Fibroblast of lung (primary cell): Measurements from ENCODE around the gene MYBPH. TPM values are rescaled to one million over a fixed set of nuclear protein-coding genes. Genes with fewer than 3 reads are reported as not detected.

Experiments
- DNase-seq, 2 donors: peaks; one replicate each; pipeline versions ENCODE4 v3.0.0 to v3.0.0-alpha.2; 2010; ENCODE audit warnings: low read depth in 2 of 2
- H2AFZ ChIP-seq: 2 replicates; pipeline ENCODE4 v1.5.1; 2012; ENCODE audit warnings: low read length, control low read depth, inconsistent platforms
- H3K27ac ChIP-seq: 2 replicates; pipeline ENCODE4 v1.5.1; 2011; ENCODE audit warnings: low read length, control low read depth; ENCODE audit not compliant: insufficient read depth
- H3K27me3 ChIP-seq: 2 replicates; pipeline ENCODE4 v1.5.1; 2011; ENCODE audit warnings: mild to moderate bottlenecking, low read length; ENCODE audit not compliant: control insufficient read depth, insufficient read depth
- H3K36me3 ChIP-seq: 2 replicates; pipeline ENCODE4 v1.5.1; 2011; ENCODE audit warnings: low read length; ENCODE audit not compliant: control insufficient read depth, insufficient read depth
- H3K4me1 ChIP-seq: 2 replicates; pipeline ENCODE4 v1.5.1; 2011; ENCODE audit warnings: low read length; ENCODE audit not compliant: control insufficient read depth, insufficient read depth; ENCODE audit errors: extremely low read depth
- H3K4me2 ChIP-seq: 2 replicates; pipeline ENCODE4 v1.5.1; 2011; ENCODE audit warnings: low read length, control low read depth; ENCODE audit not compliant: insufficient read depth; ENCODE audit errors: extremely low read depth
- H3K4me3 ChIP-seq, 4 experiments: fragments of 200-600 bp in 1 of 4; sonication (generic) in 1 of 4; replicated peaks in 1 of 4; 2 replicates each; pipeline ENCODE4 v1.5.1; 2011 to 2016; ENCODE audit warnings: low read length in 4 of 4, low read depth in 3 of 4, mild to moderate bottlenecking in 3 of 4, control low read depth in 2 of 4, inconsistent platforms in 1 of 4, mixed read lengths in 1 of 4; ENCODE audit not compliant: insufficient read depth in 1 of 4; ENCODE audit errors: control extremely low read depth in 1 of 4
- H3K79me2 ChIP-seq: 2 replicates; pipeline ENCODE4 v1.5.1; 2012; ENCODE audit warnings: mild to moderate bottlenecking, low read length, inconsistent platforms; ENCODE audit not compliant: control insufficient read depth, insufficient read depth
- H3K9ac ChIP-seq: 2 replicates; pipeline ENCODE4 v1.5.1; 2011; ENCODE audit warnings: mild to moderate bottlenecking, low read length, control low read depth; ENCODE audit not compliant: insufficient read depth
- H3K9me3 ChIP-seq: 2 replicates; pipeline ENCODE4 v1.5.1; 2012; ENCODE audit warnings: low read depth, low read length; ENCODE audit not compliant: control insufficient read depth, insufficient read depth
- H4K20me1 ChIP-seq: 2 replicates; pipeline ENCODE4 v1.5.1; 2011; ENCODE audit warnings: low read length; ENCODE audit not compliant: control insufficient read depth, insufficient read depth; ENCODE audit errors: extremely low read depth
- EZH2 ChIP-seq: IDR thresholded peaks from 2 replicates; pipeline ENCODE4 v1.5.1; 2012; ENCODE audit warnings: low read length, control low read depth, mild to moderate bottlenecking; ENCODE audit errors: missing control alignments
- polyA plus RNA-seq, 2 donors: library from polyadenylated mRNA; depleted of rRNA in 1 of 2; stranded (reverse) in 1 of 2; unstranded in 1 of 2; fragments of >200 nt; gene quantifications; 2 replicates each; pipeline ENCODE4 v1.2.1, GENCODE V29; 2011 to 2012; ENCODE audit warnings: missing spikeins in 1 of 2
- total RNA-seq: library from RNA; depleted of rRNA; stranded (reverse); fragments of >200 nt; gene quantifications from 2 replicates; pipeline ENCODE4 v1.2.1, GENCODE V29; 2014
- TF ChIP-seq, protein P1 (sequence below), 2 donors: IDR thresholded peaks in 1 of 2; conservative IDR thresholded peaks in 1 of 2; 1 replicate in 1 of 2; 2 replicates in 1 of 2; pipeline ENCODE4 v1.5.1; 2011 to 2012; ENCODE audit warnings: low read length in 2 of 2, control low read depth in 1 of 2, inconsistent platforms in 1 of 2, low read depth in 1 of 2, mild to moderate bottlenecking in 1 of 2

The MYBPH gene
- total and polyA plus RNA-seq, 2 donors (not counting 1 experiment from before 2014, with no cell fraction given), result 0.17 to 5.5 TPM

GRCh38 chr1:203146042-203146369, 29.6 kb downstream of the MYBPH start:
- H3K27ac ChIP-seq, result no peak overlapping the region
- H3K36me3 ChIP-seq, result no peaks in the 10 kb centered on the region
- no peak overlapping the region for H3K4me3 ChIP-seq
- DNase-seq, result no peak
- no peak overlapping the region for H2AFZ ChIP-seq
- H3K27me3 ChIP-seq, result no peaks in the 10 kb centered on the region
- no peaks in the 10 kb centered on the region for H4K20me1 ChIP-seq
- H3K4me2 ChIP-seq, result no peak overlapping the region
- H3K9ac ChIP-seq, result no peak overlapping the region
- H3K4me1 ChIP-seq, result peaks cover 3% of the 10 kb centered on the region
- H3K79me2 ChIP-seq, result no peaks in the 10 kb centered on the region
- no peaks in the 10 kb centered on the region for H3K9me3 ChIP-seq
- TF ChIP-seq, protein P1, sequence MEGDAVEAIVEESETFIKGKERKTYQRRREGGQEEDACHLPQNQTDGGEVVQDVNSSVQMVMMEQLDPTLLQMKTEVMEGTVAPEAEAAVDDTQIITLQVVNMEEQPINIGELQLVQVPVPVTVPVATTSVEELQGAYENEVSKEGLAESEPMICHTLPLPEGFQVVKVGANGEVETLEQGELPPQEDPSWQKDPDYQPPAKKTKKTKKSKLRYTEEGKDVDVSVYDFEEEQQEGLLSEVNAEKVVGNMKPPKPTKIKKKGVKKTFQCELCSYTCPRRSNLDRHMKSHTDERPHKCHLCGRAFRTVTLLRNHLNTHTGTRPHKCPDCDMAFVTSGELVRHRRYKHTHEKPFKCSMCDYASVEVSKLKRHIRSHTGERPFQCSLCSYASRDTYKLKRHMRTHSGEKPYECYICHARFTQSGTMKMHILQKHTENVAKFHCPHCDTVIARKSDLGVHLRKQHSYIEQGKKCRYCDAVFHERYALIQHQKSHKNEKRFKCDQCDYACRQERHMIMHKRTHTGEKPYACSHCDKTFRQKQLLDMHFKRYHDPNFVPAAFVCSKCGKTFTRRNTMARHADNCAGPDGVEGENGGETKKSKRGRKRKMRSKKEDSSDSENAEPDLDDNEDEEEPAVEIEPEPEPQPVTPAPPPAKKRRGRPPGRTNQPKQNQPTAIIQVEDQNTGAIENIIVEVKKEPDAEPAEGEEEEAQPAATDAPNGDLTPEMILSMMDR (conservative IDR thresholded peaks at IDR 0.05 in 1 of 2, IDR thresholded peaks at IDR 0.05 in 1 of 2; ENCODE audit: low read depth in 1 of 2, low read length in 2 of 2), result no peak
- TF ChIP-seq EZH2, result no peak

DNA sequence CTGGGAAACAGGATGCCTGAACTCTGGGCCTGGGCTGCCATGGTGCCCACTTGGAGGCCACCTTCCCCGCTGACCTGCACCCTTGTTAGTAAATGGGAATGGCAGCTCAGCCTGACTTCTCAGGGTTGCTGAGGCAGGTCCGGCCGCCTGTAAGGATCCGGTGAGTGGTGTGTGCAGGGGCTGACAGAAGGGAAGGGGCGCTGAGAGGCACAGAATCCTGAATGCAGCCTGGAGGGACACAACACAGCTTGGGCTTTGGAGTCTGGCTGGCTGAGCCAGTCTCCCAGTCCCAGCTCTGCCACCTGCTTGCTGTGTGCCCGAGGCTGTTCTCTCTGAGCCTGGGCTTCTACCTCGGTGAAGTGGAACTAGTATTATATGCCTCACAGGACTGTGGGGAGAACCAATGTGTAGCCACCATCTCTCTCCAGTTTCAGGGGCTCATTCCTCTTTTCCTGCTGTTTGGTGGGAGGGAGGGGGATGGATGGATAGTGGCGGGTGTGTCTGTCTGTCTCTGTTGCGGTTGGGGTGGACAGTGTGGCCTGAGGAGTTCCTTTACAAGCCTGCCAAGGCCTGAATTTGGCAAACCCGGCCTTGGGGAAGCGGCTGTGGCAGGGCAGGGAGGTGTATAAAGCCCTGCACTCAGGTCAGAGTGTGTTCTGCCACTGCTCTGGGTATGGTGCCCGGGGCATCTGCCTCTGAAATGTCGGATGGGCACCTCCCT, 30.1 kb downstream of the MYBPH start:
- DNase-seq, result no peak
- Histone ChIP-seq H3K79me2 (no peaks in the 10 kb centered on the region), H3K9me3 (no peaks in the 10 kb centered on the region), H2AFZ (no peak overlapping the region), H3K4me1 (peaks cover 3% of the 10 kb centered on the region), H3K27ac (no peak overlapping the region), H3K36me3 (no peaks in the 10 kb centered on the region), H3K27me3 (no peaks in the 10 kb centered on the region), H3K9ac (no peak overlapping the region), H4K20me1 (no peaks in the 10 kb centered on the region), H3K4me2 (no peak overlapping the region), H3K4me3 (no peak overlapping the region)
- TF ChIP-seq, protein P1 (conservative IDR thresholded peaks at IDR 0.05 in 1 of 2, IDR thresholded peaks at IDR 0.05 in 1 of 2; ENCODE audit: low read depth in 1 of 2, low read length in 2 of 2), result no peak
- no peak for TF ChIP-seq EZH2

- H3K4me3 ChIP-seq, result no peak overlapping the region
- H3K4me2 ChIP-seq, result no peak overlapping the region
- DNase-seq, result peak in 1 of 2 donors; percentile 39
- TF ChIP-seq, protein P1 (conservative IDR thresholded peaks at IDR 0.05 in 1 of 2, IDR thresholded peaks at IDR 0.05 in 1 of 2; ENCODE audit: low read depth in 1 of 2, low read length in 2 of 2), result no peak
- TF ChIP-seq EZH2, result no peak
- H3K79me2 ChIP-seq, result no peaks in the 10 kb centered on the region
- no peaks in the 10 kb centered on the region for H3K27me3 ChIP-seq
- peaks cover 3% of the 10 kb centered on the region for H3K4me1 ChIP-seq
- H3K9ac ChIP-seq, result no peak overlapping the region
- no peaks in the 10 kb centered on the region for H3K36me3 ChIP-seq
- H4K20me1 ChIP-seq, result no peaks in the 10 kb centered on the region
- H3K27ac ChIP-seq, result no peak overlapping the region
- no peaks in the 10 kb centered on the region for H3K9me3 ChIP-seq
- no peak overlapping the region for H2AFZ ChIP-seq
These were observed 31.0 kb downstream of the MYBPH start for GRCh38 chr1:203144661-203145060.
